HL-60 (cell line): ENCODE data around the gene AGPAT3.

Experiments used
- CTCF ChIP-seq: IDR thresholded peaks from one replicate; pipeline ENCODE4 v1.5.1; 2011; ENCODE audit warnings: low read length, control low read depth, inconsistent platforms; ENCODE audit not compliant: insufficient read depth
- POLR2AphosphoS5 ChIP-seq: IDR thresholded peaks from 2 replicates; pipeline ENCODE4 v1.6.1; 2012; ENCODE audit warnings: low read depth

GRCh38 chr21:43854773-43855633 lies 10.0 kb upstream of the AGPAT3 start:
- no peak for TF ChIP-seq CTCF
- TF ChIP-seq POLR2AphosphoS5: no peak
